HS-5 (cell line): ENCODE results near the gene CDK17.
A peak's percentile ranks its signal among the peaks of the same experiment; 100 is the strongest.
"Not testable (repeated sequence)": the region's sequence is repeated elsewhere in the genome, so short reads cannot be mapped to it uniquely, and the experiment has no call there.

Source experiments
- DNase-seq: peaks from one replicate; pipeline ENCODE4 v3.0.0-alpha.2; 2012; ENCODE audit warnings: low read depth

CDK17 gene

GRCh38 chr12:96315741-96316481 lies 84.3 kb downstream of the CDK17 start:
- DNase-seq, result not testable (repeated sequence)

GRCh38 chr12:96314723-96315122 lies 85.5 kb downstream of the CDK17 start:
- DNase-seq, result no peak

GRCh38 chr12:96313606-96314005 lies 86.6 kb downstream of the CDK17 start:
- no peak for DNase-seq

- DNase-seq, result no peak
Observed at GRCh38 chr12:96311191-96311590, 89.0 kb downstream of the CDK17 start.

- no peak for DNase-seq
Observed at GRCh38 chr12:96310067-96310466, 90.2 kb downstream of the CDK17 start.

- no peak for DNase-seq
Observed at GRCh38 chr12:96308881-96309280, 91.4 kb downstream of the CDK17 start.

GRCh38 chr12:96305665-96306064 lies 94.6 kb downstream of the CDK17 start:
- no peak for DNase-seq

GRCh38 chr12:96303653-96304052 lies 96.6 kb downstream of the CDK17 start:
- no peak for DNase-seq

GRCh38 chr12:96302687-96303310 lies 97.4 kb downstream of the CDK17 start:
- no peak for DNase-seq

GRCh38 chr12:96301732-96302131 lies 98.5 kb downstream of the CDK17 start:
- no peak for DNase-seq

- DNase-seq, result no peak
Observed at GRCh38 chr12:96300064-96300463, 100.2 kb downstream of the CDK17 start.

GRCh38 chr12:96297504-96297903 lies 102.7 kb downstream of the CDK17 start:
- no peak for DNase-seq

GRCh38 chr12:96295532-96296160 lies 104.6 kb downstream of the CDK17 start:
- DNase-seq, result no peak

- no peak for DNase-seq
Observed at GRCh38 chr12:96294831-96295230, 105.4 kb downstream of the CDK17 start.

- DNase-seq, result no peak
Observed at GRCh38 chr12:96293093-96293492, 107.1 kb downstream of the CDK17 start.

GRCh38 chr12:96289067-96289466 lies 111.2 kb downstream of the CDK17 start:
- no peak for DNase-seq

GRCh38 chr12:96285158-96285557 lies 115.1 kb downstream of the CDK17 start:
- DNase-seq, result no peak

GRCh38 chr12:96274331-96274730 lies 125.9 kb downstream of the CDK17 start:
- peak; percentile 77 for DNase-seq

- DNase-seq, result peak; percentile 33
Observed at GRCh38 chr12:96271469-96272199, 128.6 kb downstream of the CDK17 start.

- no peak for DNase-seq
Observed at GRCh38 chr12:96266238-96266637, 134.0 kb downstream of the CDK17 start.

- DNase-seq, result no peak
Observed at GRCh38 chr12:96265836-96266235, 134.4 kb downstream of the CDK17 start.

- DNase-seq, result no peak
Observed at GRCh38 chr12:96265400-96265799, 134.8 kb downstream of the CDK17 start.

GRCh38 chr12:96263449-96263902 lies 136.8 kb downstream of the CDK17 start:
- no peak for DNase-seq
